ENCODE data around the gene PDCD1. TPM values are rescaled to one million over a fixed set of nuclear protein-coding genes. Genes with fewer than 3 reads are reported as not detected.
"Not testable (repeated sequence)": the region's sequence is repeated elsewhere in the genome, so short reads cannot be mapped to it uniquely, and the experiment has no call there.

PDCD1 gene
- total RNA-seq, 5 donors from 2014 or later (not counting 1 experiment from before 2014, with no cell fraction given) = 1.3 to 6.8 (median 5.2) TPM

DNA sequence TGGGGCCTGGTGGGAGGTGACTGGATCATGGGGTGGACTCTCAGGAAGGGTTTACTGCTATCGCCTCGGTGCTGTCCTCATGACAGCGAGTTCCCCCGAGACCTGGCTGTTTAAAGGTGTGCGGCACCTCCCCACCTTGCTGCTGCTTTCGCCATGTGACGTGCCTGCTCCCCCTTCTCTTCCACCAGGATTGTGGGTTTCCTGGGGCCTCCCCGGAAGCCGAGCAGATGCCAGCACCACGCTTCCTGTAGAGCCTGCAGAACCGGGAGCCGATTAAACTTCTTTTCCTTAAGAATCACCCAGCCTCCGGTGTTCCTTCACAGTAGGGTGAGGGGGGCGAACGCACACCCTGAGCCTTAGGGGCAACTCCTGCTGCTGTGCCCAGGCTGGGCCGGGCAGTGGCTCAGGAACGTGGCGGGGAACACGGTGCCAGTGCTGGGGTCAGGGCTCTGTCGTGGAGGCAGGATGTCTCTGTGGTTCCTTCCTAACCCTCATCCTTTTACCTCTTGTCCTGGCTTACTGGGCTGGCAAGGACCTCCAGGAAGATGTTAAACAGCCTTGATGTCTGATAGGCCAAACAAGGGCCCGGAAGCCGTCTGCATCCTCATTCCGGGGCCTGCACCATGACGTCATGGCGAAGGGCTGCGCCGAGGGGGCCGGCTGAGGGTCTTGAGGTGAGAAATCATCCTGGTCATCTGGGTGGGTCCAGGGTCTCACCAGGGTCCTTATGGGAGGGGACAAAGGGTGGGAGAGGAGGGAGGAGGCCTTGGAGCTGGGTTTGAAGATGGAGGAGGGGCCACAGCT, 37.0 kb downstream of the PDCD1 start:
- Mint-ChIP-seq H3K9me3 (peaks cover 0 to 5% (median 3%) of the 10 kb centered on the region in 3 donors), H3K27me3 (peaks cover 0 to 10% of the 10 kb centered on the region in 2 donors), H3K27ac (no peak overlapping the region), H3K4me1 (peaks cover 14 to 24% (median 16%) of the 10 kb centered on the region in 3 donors), H3K36me3 (no peaks in the 10 kb centered on the region), H3K4me3 (peak overlapping the region in 2 of 3 donors; percentile 13 to 61)
- WGBS (ENCODE audit: insufficient coverage) = 78% methylated on average over 15 of the region's 28 CpGs
- POLR2A ChIA-PET = no interaction called here
- ATAC-seq (replicated peaks in 1 of 4) (no peak), DNase-seq (no peak)
- CTCF ChIA-PET = no interaction called here
- Histone ChIP-seq H3K27ac (ENCODE audit: low read length) (no peak overlapping the region), H3K27me3 (replicated peaks in 1 of 2; ENCODE audit: control insufficient read depth in 2 of 2, extremely low read depth in 1 of 2, insufficient read depth in 2 of 2, low read length in 1 of 2) (peaks cover 0 to 28% of the 10 kb centered on the region in 2 experiments), H3K9me3 (no peaks in the 10 kb centered on the region), H3K36me3 (ENCODE audit: control insufficient read depth in 2 of 2, extremely low read depth in 1 of 2, insufficient read depth in 1 of 2, low read length in 1 of 2) (no peaks in the 10 kb centered on the region), H3K4me3 (ENCODE audit: control insufficient read depth in 1 of 2, extremely low read depth in 1 of 2, low read length in 1 of 2) (no peak overlapping the region), H3K4me1 (ENCODE audit: control insufficient read depth in 1 of 2, extremely low read depth in 1 of 2, insufficient read depth in 2 of 2, low read length in 2 of 2) (peaks cover 0 to 21% of the 10 kb centered on the region in 2 experiments)

DNA sequence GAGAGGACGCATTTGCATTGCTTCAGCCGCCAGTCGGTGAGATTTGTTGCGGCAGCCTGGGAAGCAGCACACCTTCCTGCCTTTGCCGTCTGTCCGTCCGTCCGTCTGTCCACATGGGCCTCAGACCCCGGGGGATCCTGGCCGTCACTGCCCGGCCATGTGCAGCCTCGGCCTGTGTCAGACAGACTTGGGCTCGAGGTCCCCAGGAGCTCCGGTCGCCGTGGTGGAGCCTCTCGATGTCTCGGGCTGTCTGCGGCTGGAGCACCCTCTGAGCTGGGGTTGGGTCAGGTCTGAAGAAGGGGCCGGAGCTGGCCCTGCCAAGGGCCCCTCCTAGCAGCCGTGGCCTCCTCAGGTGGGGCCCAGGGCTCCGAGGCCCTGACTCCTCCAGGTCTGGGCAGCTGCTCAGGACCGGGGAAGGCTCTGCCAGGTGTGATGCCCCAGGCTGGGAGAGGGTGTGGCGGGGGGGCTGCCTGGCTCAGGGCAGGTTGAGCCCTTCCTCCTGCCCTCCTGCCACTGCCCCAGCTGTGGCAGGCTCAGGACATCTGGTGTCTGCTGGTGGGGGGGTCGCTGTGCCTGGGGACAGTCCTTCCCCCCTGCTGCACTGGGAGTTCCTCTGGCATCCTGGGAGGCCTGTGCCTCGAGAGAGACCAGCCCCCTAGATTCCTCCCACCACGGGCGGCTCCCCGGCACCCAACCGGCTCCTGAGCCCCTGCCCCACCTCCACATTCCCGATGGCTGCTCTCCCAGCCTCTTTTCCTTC, 37.9 kb downstream of the PDCD1 start:
- Histone ChIP-seq H3K4me1 (ENCODE audit: control insufficient read depth in 1 of 2, extremely low read depth in 1 of 2, insufficient read depth in 2 of 2, low read length in 2 of 2) (peaks cover 0 to 21% of the 10 kb centered on the region in 2 experiments), H3K27me3 (replicated peaks in 1 of 2; ENCODE audit: control insufficient read depth in 2 of 2, extremely low read depth in 1 of 2, insufficient read depth in 2 of 2, low read length in 1 of 2) (peaks cover 0 to 34% of the 10 kb centered on the region in 2 experiments), H3K4me3 (ENCODE audit: control insufficient read depth in 1 of 2, extremely low read depth in 1 of 2, low read length in 1 of 2) (no peak overlapping the region), H3K36me3 (ENCODE audit: control insufficient read depth in 2 of 2, extremely low read depth in 1 of 2, insufficient read depth in 1 of 2, low read length in 1 of 2) (no peaks in the 10 kb centered on the region), H3K9me3 (no peaks in the 10 kb centered on the region), H3K27ac (ENCODE audit: low read length) (no peak overlapping the region)
- peaks cover 0 to 7% of the 10 kb centered on the region in 2 donors for H3K27me3 Mint-ChIP-seq
- WGBS (ENCODE audit: insufficient coverage) = 95% methylated on average over 20 of the region's 31 CpGs
- ChIA-PET POLR2A (no interaction called here), CTCF (no interaction called here)
- no peaks in the 10 kb centered on the region for H3K36me3 Mint-ChIP-seq
- H3K4me1 Mint-ChIP-seq = peaks cover 14 to 24% (median 16%) of the 10 kb centered on the region in 3 donors
- ATAC-seq (replicated peaks in 1 of 4) (no peak), DNase-seq (peak in 2 of 35 experiments; percentile 0 to 10)
- H3K27ac Mint-ChIP-seq = no peak overlapping the region
- H3K9me3 Mint-ChIP-seq = no peaks in the 10 kb centered on the region
- peak overlapping the region in 1 of 3 donors; percentile 61 for H3K4me3 Mint-ChIP-seq

DNA sequence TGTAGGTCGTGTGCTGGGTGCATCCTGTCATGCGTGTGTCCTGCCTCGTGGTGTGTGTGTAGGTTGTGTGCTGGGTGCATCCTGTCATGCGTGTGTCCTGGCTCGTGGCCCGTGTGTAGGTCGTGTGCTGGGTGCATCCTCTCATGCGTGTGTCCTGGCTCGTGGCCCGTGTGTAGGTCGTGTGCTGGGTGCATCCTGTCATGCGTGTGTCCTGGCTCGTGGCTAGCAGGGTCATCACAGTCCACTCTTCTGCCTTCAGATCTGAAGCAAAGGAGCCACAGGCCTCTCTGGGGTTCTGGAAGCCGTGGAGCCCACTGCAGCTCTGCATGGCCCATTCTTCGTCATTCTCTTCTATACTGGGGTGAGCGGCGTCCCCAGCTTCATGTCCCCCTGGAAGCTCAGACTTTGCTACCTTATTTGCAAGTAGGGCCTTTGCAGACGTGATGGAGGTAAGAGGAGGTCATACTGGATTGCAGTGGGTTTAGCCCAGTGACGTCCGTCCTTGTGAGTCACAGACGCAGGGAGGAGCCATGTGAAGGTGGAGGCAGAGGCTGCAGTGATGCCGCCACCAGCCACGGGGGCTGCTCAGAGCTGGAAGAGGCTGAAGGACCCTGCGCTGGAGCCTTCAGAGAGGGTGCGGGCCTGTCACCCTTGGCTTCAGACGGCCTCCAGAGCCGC, 38.6 kb downstream of the PDCD1 start:
- ATAC-seq (replicated peaks in 1 of 4); H3K27ac ChIP-seq (ENCODE audit: low read length); H3K36me3 Mint-ChIP-seq; H3K4me3 ChIP-seq (ENCODE audit: control insufficient read depth in 1 of 2, extremely low read depth in 1 of 2, low read length in 1 of 2); H3K4me3 Mint-ChIP-seq; H3K27ac Mint-ChIP-seq; H3K9me3 Mint-ChIP-seq; POLR2A ChIA-PET; H3K36me3 ChIP-seq (ENCODE audit: control insufficient read depth in 2 of 2, extremely low read depth in 1 of 2, insufficient read depth in 1 of 2, low read length in 1 of 2); H3K27me3 Mint-ChIP-seq; H3K9me3 ChIP-seq; CTCF ChIA-PET: not testable (repeated sequence)
- DNase-seq = peak in 1 of 35 experiments; percentile 1
- H3K4me1 ChIP-seq (ENCODE audit: control insufficient read depth in 1 of 2, extremely low read depth in 1 of 2, insufficient read depth in 2 of 2, low read length in 2 of 2) = peaks cover 0 to 21% of the 10 kb centered on the region in 2 experiments
- 87% methylated on average over 21 of the region's 27 CpGs for WGBS (ENCODE audit: insufficient coverage)
- peaks cover 14 to 24% (median 19%) of the 10 kb centered on the region in 3 donors for H3K4me1 Mint-ChIP-seq
- peaks cover 0 to 34% of the 10 kb centered on the region in 2 experiments for H3K27me3 ChIP-seq (replicated peaks in 1 of 2; ENCODE audit: control insufficient read depth in 2 of 2, extremely low read depth in 1 of 2, insufficient read depth in 2 of 2, low read length in 1 of 2)

DNA sequence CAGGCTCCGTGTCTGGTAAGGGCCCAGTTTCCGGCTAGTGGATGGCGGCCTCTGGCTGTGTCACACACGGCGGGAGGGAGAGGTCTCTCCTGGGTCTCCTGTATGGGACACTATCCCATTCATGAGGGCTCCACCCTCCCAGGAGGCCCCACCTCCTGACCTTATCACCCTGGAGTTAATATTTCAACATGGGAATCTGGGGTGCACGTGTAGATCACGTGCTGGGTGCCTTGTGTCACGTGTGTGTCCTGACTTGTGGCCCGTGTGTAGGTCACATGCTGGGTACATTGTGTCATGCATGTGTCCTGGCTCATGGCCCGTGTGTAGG, 39.8 kb downstream of the PDCD1 start:
- H3K4me1 ChIP-seq (ENCODE audit: control insufficient read depth in 1 of 2, extremely low read depth in 1 of 2, insufficient read depth in 2 of 2, low read length in 2 of 2) = peaks cover 0 to 21% of the 10 kb centered on the region in 2 experiments
- 89% methylated on average over 5 of the region's 10 CpGs for WGBS (ENCODE audit: insufficient coverage)
- no peak overlapping the region for H3K4me3 ChIP-seq (ENCODE audit: control insufficient read depth in 1 of 2, extremely low read depth in 1 of 2, low read length in 1 of 2)
- no peaks in the 10 kb centered on the region for H3K9me3 ChIP-seq
- ATAC-seq (replicated peaks in 1 of 4) (no peak), DNase-seq (peak in 1 of 35 experiments; percentile 3)
- ChIA-PET POLR2A (no interaction called here), CTCF (no interaction called here)
- Mint-ChIP-seq H3K4me3 (no peak overlapping the region), H3K9me3 (no peaks in the 10 kb centered on the region), H3K4me1 (peaks cover 14 to 24% (median 20%) of the 10 kb centered on the region in 3 donors), H3K27ac (no peak overlapping the region), H3K36me3 (no peaks in the 10 kb centered on the region), H3K27me3 (peaks cover 0 to 4% of the 10 kb centered on the region in 2 donors)
- peaks cover 0 to 34% of the 10 kb centered on the region in 2 experiments for H3K27me3 ChIP-seq (replicated peaks in 1 of 2; ENCODE audit: control insufficient read depth in 2 of 2, extremely low read depth in 1 of 2, insufficient read depth in 2 of 2, low read length in 1 of 2)
- H3K36me3 ChIP-seq (ENCODE audit: control insufficient read depth in 2 of 2, extremely low read depth in 1 of 2, insufficient read depth in 1 of 2, low read length in 1 of 2) = no peaks in the 10 kb centered on the region
- no peak overlapping the region for H3K27ac ChIP-seq (ENCODE audit: low read length)

DNA sequence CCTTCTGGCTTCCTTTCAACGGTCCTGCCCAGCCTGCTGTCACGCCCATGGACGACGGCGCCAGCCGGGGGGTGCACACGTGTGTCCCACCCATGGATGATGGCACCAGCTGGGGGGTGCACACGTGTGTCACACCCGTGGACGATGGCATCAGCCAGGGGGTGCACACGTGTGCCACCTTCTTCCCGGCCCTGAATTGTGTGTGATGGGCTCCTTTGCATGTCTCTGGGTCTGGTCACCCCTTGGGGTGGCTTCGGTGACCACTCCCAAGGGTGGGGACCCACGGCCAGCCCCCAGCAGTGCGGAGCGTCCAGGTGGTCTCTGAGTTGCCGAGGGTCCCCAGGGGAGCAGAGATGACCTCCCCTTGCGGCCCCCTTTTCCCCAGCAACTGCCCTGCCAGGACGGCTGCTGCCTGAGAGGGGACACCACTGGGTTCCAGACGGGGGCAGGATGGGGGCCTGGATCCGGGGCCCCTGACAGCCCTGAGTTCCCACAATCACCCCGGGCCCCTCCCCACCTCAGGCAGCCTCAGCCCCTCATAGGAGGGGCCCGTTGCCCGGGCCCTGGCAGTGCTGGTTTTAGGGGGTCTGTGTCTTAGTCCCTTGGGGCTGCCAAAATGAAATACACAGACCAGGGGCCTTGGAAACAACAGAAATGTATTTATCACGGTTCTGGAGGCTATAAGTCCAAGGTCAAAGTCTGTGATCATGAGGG, 40.3 kb downstream of the PDCD1 start:
- Histone ChIP-seq H3K4me3 (ENCODE audit: control insufficient read depth in 1 of 2, extremely low read depth in 1 of 2, low read length in 1 of 2) (no peak overlapping the region), H3K4me1 (ENCODE audit: control insufficient read depth in 1 of 2, extremely low read depth in 1 of 2, insufficient read depth in 2 of 2, low read length in 2 of 2) (peaks cover 0 to 24% of the 10 kb centered on the region in 2 experiments), H3K36me3 (ENCODE audit: control insufficient read depth in 2 of 2, extremely low read depth in 1 of 2, insufficient read depth in 1 of 2, low read length in 1 of 2) (no peaks in the 10 kb centered on the region), H3K27me3 (replicated peaks in 1 of 2; ENCODE audit: control insufficient read depth in 2 of 2, extremely low read depth in 1 of 2, insufficient read depth in 2 of 2, low read length in 1 of 2) (peaks cover 0 to 36% of the 10 kb centered on the region in 2 experiments), H3K9me3 (no peaks in the 10 kb centered on the region), H3K27ac (ENCODE audit: low read length) (no peak overlapping the region)
- Mint-ChIP-seq H3K27ac (no peak overlapping the region), H3K4me3 (no peak overlapping the region), H3K4me1 (peaks cover 14 to 24% (median 21%) of the 10 kb centered on the region in 3 donors), H3K27me3 (peaks cover 0 to 1% of the 10 kb centered on the region in 2 donors), H3K9me3 (no peaks in the 10 kb centered on the region), H3K36me3 (no peaks in the 10 kb centered on the region)
- ChIA-PET CTCF (no interaction called here), POLR2A (no interaction called here)
- peak in 2 of 35 experiments; percentile 1 to 8 for DNase-seq
- no peak for ATAC-seq (replicated peaks in 1 of 4)
- WGBS (ENCODE audit: insufficient coverage) = 71% methylated on average over 19 of the region's 25 CpGs

DNA sequence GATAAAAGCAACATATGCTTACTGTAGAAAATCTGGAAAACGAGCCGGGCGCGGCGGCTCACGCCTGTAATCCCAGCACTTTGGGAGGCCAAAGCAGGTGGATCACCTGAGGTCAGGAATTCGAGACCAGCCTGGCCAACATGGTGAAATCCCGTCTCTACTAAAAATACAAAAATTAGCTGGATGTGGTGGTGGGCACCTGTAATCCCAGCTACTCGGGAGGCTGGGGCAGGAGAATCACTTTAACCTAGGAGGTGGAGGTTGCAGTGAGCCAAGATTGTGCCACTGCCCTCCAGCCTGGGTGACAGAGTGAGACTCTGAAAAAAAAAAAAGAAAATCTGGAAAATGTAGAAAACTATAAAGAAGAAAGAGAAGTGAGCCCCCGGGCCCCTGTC, 40.9 kb downstream of the PDCD1 start:
- 33% methylated on average over 1 of the region's 10 CpGs for WGBS (ENCODE audit: insufficient coverage)
- H3K36me3 ChIP-seq (ENCODE audit: control insufficient read depth in 2 of 2, extremely low read depth in 1 of 2, insufficient read depth in 1 of 2, low read length in 1 of 2); H3K9me3 Mint-ChIP-seq; POLR2A ChIA-PET; CTCF ChIA-PET; H3K27ac ChIP-seq (ENCODE audit: low read length); ATAC-seq (replicated peaks in 1 of 4); H3K36me3 Mint-ChIP-seq; H3K27ac Mint-ChIP-seq; H3K9me3 ChIP-seq; H3K4me3 ChIP-seq (ENCODE audit: control insufficient read depth in 1 of 2, extremely low read depth in 1 of 2, low read length in 1 of 2); H3K27me3 Mint-ChIP-seq: not testable (repeated sequence)
- Histone ChIP-seq H3K27me3 (replicated peaks in 1 of 2; ENCODE audit: control insufficient read depth in 2 of 2, extremely low read depth in 1 of 2, insufficient read depth in 2 of 2, low read length in 1 of 2) (peaks cover 0 to 40% of the 10 kb centered on the region in 2 experiments), H3K4me1 (ENCODE audit: control insufficient read depth in 1 of 2, extremely low read depth in 1 of 2, insufficient read depth in 2 of 2, low read length in 2 of 2) (peaks cover 0 to 25% of the 10 kb centered on the region in 2 experiments)
- Mint-ChIP-seq H3K4me1 (peaks cover 14 to 19% (median 18%) of the 10 kb centered on the region in 3 donors), H3K4me3 (peak overlapping the region in 1 of 3 donors; percentile 46)
- peak in 1 of 35 experiments; percentile 1 for DNase-seq
